CD4-positive, alpha-beta T cell (primary cell): ENCODE measurements around the gene DCK. TPM values are rescaled to one million over a fixed set of nuclear protein-coding genes. Genes with fewer than 3 reads are reported as not detected.
A peak's percentile ranks its signal among the peaks of the same experiment; 100 is the strongest.

Source experiments
- ATAC-seq: fragments of 200-7000 bp; cut with Tn5 transposase; one replicate; pipeline ENCODE4 v1.10.0; 2022; ENCODE audit warnings: mild to moderate bottlenecking; ENCODE audit not compliant: poor library complexity
- CTCF ChIA-PET: fragments of 350-600 bp; sonication (Branson Sonifier 250); formaldehyde crosslinking; loops from one replicate; lab custom pipeline; 2021; ENCODE audit warnings: antibody characterized with exemption, inconsistent platforms; lab: Charles Lee
- POLR2A ChIA-PET: fragments of 350-600 bp; sonication (Branson Sonifier 250); formaldehyde crosslinking; loops from one replicate; lab custom pipeline; 2021; ENCODE audit warnings: antibody characterized with exemption, inconsistent platforms; lab: Charles Lee
- DNase-seq, 14 experiments: peaks; one replicate each; pipeline ENCODE4 v3.0.0-alpha.2; 2013 to 2020; ENCODE audit warnings: mixed read lengths in 2 of 14
- H3K27ac ChIP-seq, 2 donors: one replicate each; pipeline versions ENCODE4 v1.5.1 to v1.7.0; 2013; ENCODE audit warnings: low read length in 2 of 2, low read depth in 1 of 2, mild to moderate bottlenecking in 1 of 2
- H3K27me3 ChIP-seq, 2 experiments: 1 replicate in 1 of 2; 2 replicates in 1 of 2; pipeline versions ENCODE4 v1.6.1 to v1.7.0; 2013; ENCODE audit warnings: low read length in 2 of 2, control low read depth in 1 of 2, mild to moderate bottlenecking in 1 of 2, moderate library complexity in 1 of 2; ENCODE audit not compliant: insufficient read depth in 2 of 2, control insufficient read depth in 1 of 2
- H3K36me3 ChIP-seq: one replicate; pipeline ENCODE4 v1.6.1; 2013; ENCODE audit warnings: low read length, control low read depth; ENCODE audit not compliant: insufficient read depth
- H3K4me1 ChIP-seq: one replicate; pipeline ENCODE4 v1.6.1; 2013; ENCODE audit warnings: low read length, control low read depth; ENCODE audit not compliant: insufficient read depth
- H3K4me3 ChIP-seq: one replicate; pipeline ENCODE4 v1.5.1; 2013; ENCODE audit warnings: mild to moderate bottlenecking, low read length, moderate library complexity
- H3K9me3 ChIP-seq, 2 experiments: 1 replicate in 1 of 2; 2 replicates in 1 of 2; pipeline versions ENCODE4 v1.6.1 to v1.7.0; 2013; ENCODE audit warnings: low read length in 2 of 2, mild to moderate bottlenecking in 2 of 2, control low read depth in 1 of 2, moderate library complexity in 1 of 2; ENCODE audit not compliant: control insufficient read depth in 1 of 2, insufficient read depth in 1 of 2
- H3K27ac Mint-ChIP-seq: one replicate; pipeline ENCODE4 v1.8.0; 2020; ENCODE audit warnings: mixed read lengths
- H3K27me3 Mint-ChIP-seq: one replicate; pipeline ENCODE4 v1.8.0; 2021; ENCODE audit warnings: mixed read lengths
- H3K36me3 Mint-ChIP-seq: one replicate; pipeline ENCODE4 v1.8.0; 2021; ENCODE audit warnings: low read depth, mixed read lengths
- H3K4me1 Mint-ChIP-seq: one replicate; pipeline ENCODE4 v1.8.0; 2021; ENCODE audit warnings: low read depth, mixed read lengths
- H3K4me3 Mint-ChIP-seq: one replicate; pipeline ENCODE4 v1.8.0; 2020; ENCODE audit warnings: mild to moderate bottlenecking, mixed read lengths
- H3K9me3 Mint-ChIP-seq: one replicate; pipeline ENCODE4 v1.8.0; 2020; ENCODE audit warnings: mixed read lengths
- intact Hi-C, 2 experiments: fragments of 100-400 bp; cut with DNase I in 1 of 2; cut with micrococcal nuclease in 1 of 2; formaldehyde crosslinking; loops; one replicate each; pipeline versions ENCODE4 v1.15.1 to v1.9.0; 2023 to 2025; cut with DNase I, micrococcal nuclease
- total RNA-seq, 174 experiments: library from RNA in 2 of 174; stranded (reverse) in 2 of 174; gene quantifications; one replicate each; pipeline ENCODE4 v1.2.3 and lab custom pipeline; 2021 to 2026
- TF ChIP-seq, protein P1 (sequence below): fragments of 200-600 bp; IDR thresholded peaks from one replicate; pipeline ENCODE4 v1.8.0; 2022; ENCODE audit warnings: antibody characterized with exemption, mild to moderate bottlenecking

Gene DCK
- total RNA-seq, 2 experiments from 2014 or later, result 12.8 to 13.9 TPM

DNA sequence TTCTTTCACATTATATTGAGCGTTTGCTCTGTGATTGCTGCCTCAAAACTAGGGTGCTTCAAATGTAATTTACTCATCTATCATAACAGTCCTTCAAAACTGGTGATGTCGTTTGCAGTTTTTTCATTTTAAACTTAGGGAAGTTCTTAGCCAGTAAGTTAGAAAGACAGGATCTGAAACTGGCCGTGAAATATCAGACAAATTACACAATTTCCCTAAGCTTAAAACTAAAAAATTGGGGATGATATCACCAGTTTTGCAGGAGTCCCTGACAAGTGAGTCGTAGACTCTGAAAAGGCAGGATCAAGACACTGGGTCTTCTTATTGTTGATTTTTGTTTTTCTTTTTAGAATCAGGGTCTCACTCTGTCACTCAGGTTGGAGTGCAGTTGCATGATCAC, 46.5 kb upstream of the DCK start:
- TF ChIP-seq, protein P1, sequence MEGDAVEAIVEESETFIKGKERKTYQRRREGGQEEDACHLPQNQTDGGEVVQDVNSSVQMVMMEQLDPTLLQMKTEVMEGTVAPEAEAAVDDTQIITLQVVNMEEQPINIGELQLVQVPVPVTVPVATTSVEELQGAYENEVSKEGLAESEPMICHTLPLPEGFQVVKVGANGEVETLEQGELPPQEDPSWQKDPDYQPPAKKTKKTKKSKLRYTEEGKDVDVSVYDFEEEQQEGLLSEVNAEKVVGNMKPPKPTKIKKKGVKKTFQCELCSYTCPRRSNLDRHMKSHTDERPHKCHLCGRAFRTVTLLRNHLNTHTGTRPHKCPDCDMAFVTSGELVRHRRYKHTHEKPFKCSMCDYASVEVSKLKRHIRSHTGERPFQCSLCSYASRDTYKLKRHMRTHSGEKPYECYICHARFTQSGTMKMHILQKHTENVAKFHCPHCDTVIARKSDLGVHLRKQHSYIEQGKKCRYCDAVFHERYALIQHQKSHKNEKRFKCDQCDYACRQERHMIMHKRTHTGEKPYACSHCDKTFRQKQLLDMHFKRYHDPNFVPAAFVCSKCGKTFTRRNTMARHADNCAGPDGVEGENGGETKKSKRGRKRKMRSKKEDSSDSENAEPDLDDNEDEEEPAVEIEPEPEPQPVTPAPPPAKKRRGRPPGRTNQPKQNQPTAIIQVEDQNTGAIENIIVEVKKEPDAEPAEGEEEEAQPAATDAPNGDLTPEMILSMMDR, result no peak
- intact Hi-C loops, result no loop called here
- ChIA-PET CTCF (no interaction called here), POLR2A (no interaction called here)
- Mint-ChIP-seq H3K9me3 (no peaks in the 10 kb centered on the region), H3K36me3 (no peaks in the 10 kb centered on the region), H3K27ac (no peak overlapping the region), H3K4me3 (no peak overlapping the region), H3K27me3 (no peaks in the 10 kb centered on the region), H3K4me1 (peaks cover 34% of the 10 kb centered on the region)
- no peak for ATAC-seq
- H3K9me3 ChIP-seq, result peaks cover 0 to 4% of the 10 kb centered on the region in 2 experiments
- no peak overlapping the region for H3K4me3 ChIP-seq
- no peaks in the 10 kb centered on the region for H3K4me1 ChIP-seq
- no peaks in the 10 kb centered on the region for H3K36me3 ChIP-seq
- DNase-seq, result peak in 1 of 14 experiments; percentile 10
- H3K27ac ChIP-seq, result no peak overlapping the region
- H3K27me3 ChIP-seq, result no peaks in the 10 kb centered on the region

DNA sequence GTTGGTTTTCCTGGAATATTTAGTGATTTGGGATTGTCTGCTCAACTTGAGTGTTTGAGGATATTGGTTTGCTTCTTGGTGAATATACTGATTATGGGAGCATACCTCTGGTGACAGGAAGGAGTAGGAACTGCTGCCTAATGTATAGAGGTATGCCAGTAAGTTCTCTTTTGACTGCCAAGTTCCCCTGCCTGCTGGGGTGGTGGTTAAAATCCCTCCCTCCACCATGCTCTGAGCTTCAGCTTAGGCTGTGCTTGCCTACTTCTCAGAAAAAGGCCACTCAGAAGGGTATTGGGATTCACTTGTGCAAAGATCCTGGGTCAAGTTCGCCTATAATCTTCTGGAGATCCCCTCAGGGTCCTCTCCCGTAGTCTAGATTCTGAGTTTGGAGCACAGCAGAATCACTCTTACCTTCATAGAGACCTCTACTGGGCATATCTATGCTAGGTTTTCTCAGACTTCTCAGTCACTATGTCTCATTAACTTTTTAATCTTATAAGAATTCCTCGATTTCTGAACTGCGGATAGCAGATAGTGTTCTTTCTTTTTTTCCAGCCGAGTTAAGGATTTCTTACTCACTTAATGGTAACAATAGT, 44.7 kb upstream of the DCK start:
- peaks cover 0 to 4% of the 10 kb centered on the region in 2 experiments for H3K9me3 ChIP-seq
- Mint-ChIP-seq H3K27ac (peak overlapping the region; percentile 29), H3K27me3 (no peaks in the 10 kb centered on the region), H3K4me1 (peaks cover 34% of the 10 kb centered on the region), H3K9me3 (no peaks in the 10 kb centered on the region), H3K4me3 (no peak overlapping the region), H3K36me3 (no peaks in the 10 kb centered on the region)
- no peak overlapping the region for H3K27ac ChIP-seq
- POLR2A ChIA-PET, result interaction anchor here (0.8 kb wide), 1 partner anchor 215 kb away, joined by 3 read pairs; no protein-coding TSS in a partner anchor
- TF ChIP-seq, protein P1, result no peak
- CTCF ChIA-PET, result no interaction called here
- DNase-seq (no peak), ATAC-seq (no peak)
- H3K27me3 ChIP-seq, result no peaks in the 10 kb centered on the region
- intact Hi-C loops, result no loop called here
- no peaks in the 10 kb centered on the region for H3K36me3 ChIP-seq
- no peaks in the 10 kb centered on the region for H3K4me1 ChIP-seq
- H3K4me3 ChIP-seq, result no peak overlapping the region

DNA sequence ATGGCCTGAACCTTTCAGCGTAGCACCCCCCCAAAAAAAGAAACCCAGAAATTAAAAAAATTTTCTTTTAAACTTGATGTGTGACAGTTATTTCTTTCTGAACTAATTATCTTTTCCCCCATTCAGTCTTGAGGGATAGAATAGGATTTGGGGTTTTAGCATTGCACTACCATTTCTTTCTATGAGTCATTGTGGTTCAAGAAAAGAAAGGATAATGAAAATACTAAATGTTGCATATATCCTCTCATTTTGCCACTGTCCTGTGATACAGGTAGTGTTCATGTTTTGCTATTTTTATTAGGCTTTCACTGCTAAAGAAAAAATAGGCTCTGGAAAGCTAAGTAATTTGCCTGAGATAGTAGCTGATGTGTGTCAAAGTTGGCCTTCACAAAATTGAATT, 39.4 kb upstream of the DCK start:
- TF ChIP-seq, protein P1, result no peak
- Mint-ChIP-seq H3K9me3 (no peaks in the 10 kb centered on the region), H3K27ac (no peak overlapping the region), H3K27me3 (no peaks in the 10 kb centered on the region), H3K4me1 (peaks cover 9% of the 10 kb centered on the region), H3K36me3 (peaks cover 3% of the 10 kb centered on the region), H3K4me3 (no peak overlapping the region)
- Histone ChIP-seq H3K4me3 (no peak overlapping the region), H3K27ac (no peak overlapping the region), H3K36me3 (peaks cover 3% of the 10 kb centered on the region), H3K27me3 (no peaks in the 10 kb centered on the region), H3K9me3 (no peaks in the 10 kb centered on the region), H3K4me1 (no peaks in the 10 kb centered on the region)
- intact Hi-C loops, result no loop called here
- DNase-seq (no peak), ATAC-seq (no peak)
- POLR2A ChIA-PET, result no interaction called here
- CTCF ChIA-PET, result no interaction called here
